Measurements from ENCODE around the gene BHLHE40.
A peak's percentile ranks its signal among the peaks of the same experiment; 100 is the strongest.

BHLHE40 gene

DNA sequence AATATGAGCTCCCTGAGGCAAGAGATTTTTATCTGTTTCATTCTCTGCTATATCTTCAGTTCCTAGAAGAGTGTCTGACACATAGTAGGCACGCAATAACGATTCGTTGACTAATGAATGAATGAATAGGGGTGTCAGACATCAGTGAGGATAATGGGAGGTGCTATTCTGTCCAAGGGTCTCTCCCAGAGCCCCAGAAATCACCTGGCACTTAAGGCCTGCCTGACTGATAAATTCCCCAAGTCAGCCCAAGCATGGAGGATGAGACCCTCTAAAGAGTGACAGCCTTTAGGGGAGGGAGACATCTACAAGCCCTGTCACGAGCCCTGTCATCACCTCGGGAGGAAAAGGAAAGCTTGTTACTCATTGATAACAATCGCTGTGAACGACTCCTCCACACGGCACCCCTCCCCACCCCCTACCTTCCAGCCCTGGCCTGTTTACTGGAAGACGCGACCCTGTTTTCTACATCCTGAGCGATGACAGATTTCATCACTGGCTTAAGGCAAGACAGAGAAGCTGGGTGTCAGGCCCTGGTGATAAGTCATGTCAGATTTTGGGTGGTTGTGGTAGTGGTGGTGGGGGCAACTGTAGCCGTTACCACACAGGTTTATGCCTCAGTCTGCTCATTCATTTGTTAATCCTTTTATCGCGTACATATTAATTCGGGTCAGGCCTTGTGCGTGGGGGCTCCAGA is 23.1 kb downstream of the BHLHE40 start:
- H3K4me3 ChIP-seq (ENCODE audit: low read depth, low read length): no peak overlapping the region
- peak overlapping the region; percentile 43 for H3K27ac ChIP-seq (ENCODE audit: extremely low read depth, low read depth, low read length)
- POLR2A ChIA-PET: interaction anchor here (1.1 to 5.0 kb wide), 5 partner anchors 15 to 23 kb away, joined by 7 to 20 read pairs (median 13); partner anchors contain the start of gene BHLHE40
- CTCF ChIA-PET: interaction anchor here (0.5 to 2.0 kb wide), 5 partner anchors 19 to 166 kb away, joined by 3 to 8 read pairs (median 4); partner anchors contain the start of gene BHLHE40
- no peaks in the 10 kb centered on the region for H3K36me3 ChIP-seq (ENCODE audit: control insufficient read depth in 2 of 2, insufficient read depth in 1 of 2, low read length in 2 of 2)
- no peaks in the 10 kb centered on the region for H3K9me3 ChIP-seq (ENCODE audit: control insufficient read depth, insufficient read depth, low read depth, low read length)
- H3K4me1 ChIP-seq (ENCODE audit: control insufficient read depth, insufficient read depth, low read length): peaks cover 17% of the 10 kb centered on the region
- TF ChIP-seq ZNF19 (tag by site-specific recombination; IDR thresholded peaks at IDR 0.05; ENCODE audit: low read depth) (no peak), KLF1 (tag by site-specific recombination; IDR thresholded peaks at IDR 0.05) (no peak), TCF7L2 (IDR thresholded peaks at IDR 0.05; ENCODE audit: borderline replicate concordance, low read depth, low read length) (0 out of 2 replicates have a peak, but pooled peaks have one; percentile 45), ZNF701 (tag by site-specific recombination; IDR thresholded peaks at IDR 0.05) (no peak), ZNF571 (tag by site-specific recombination; IDR thresholded peaks at IDR 0.05) (no peak), ZNF10 (tag by site-specific recombination; IDR thresholded peaks at IDR 0.05) (no peak), SP2 (tag by site-specific recombination; IDR thresholded peaks at IDR 0.05) (no peak), ZNF132 (tag by site-specific recombination; IDR thresholded peaks at IDR 0.05; ENCODE audit: borderline replicate concordance) (no peak), OVOL3 (tag by site-specific recombination; IDR thresholded peaks at IDR 0.05) (no peak), ZNF416 (tag by site-specific recombination; IDR thresholded peaks at IDR 0.05) (no peak), ZNF610 (tag by site-specific recombination; IDR thresholded peaks at IDR 0.05; ENCODE audit: borderline replicate concordance) (no peak), EGR2 (tag by site-specific recombination; IDR thresholded peaks at IDR 0.05; ENCODE audit: low read depth) (no peak), KLF8 (tag by site-specific recombination; IDR thresholded peaks at IDR 0.05) (no peak), GFI1B (tag by site-specific recombination; IDR thresholded peaks at IDR 0.05) (no peak), ZNF274 (IDR thresholded peaks at IDR 0.05; ENCODE audit: low read length) (no peak), ZNF274 (tag by site-specific recombination; IDR thresholded peaks at IDR 0.05; ENCODE audit: borderline replicate concordance) (no peak), WT1 (tag by site-specific recombination; IDR thresholded peaks at IDR 0.05) (peak; percentile 74), ZNF664 (tag by site-specific recombination; IDR thresholded peaks at IDR 0.05) (no peak), SP7 (tag by site-specific recombination; IDR thresholded peaks at IDR 0.05) (peak; percentile 65), ZNF560 (tag by site-specific recombination; IDR thresholded peaks at IDR 0.05; ENCODE audit: borderline replicate concordance) (no peak), ZNF549 (tag by site-specific recombination; IDR thresholded peaks at IDR 0.05) (no peak), ZNF155 (tag by site-specific recombination; IDR thresholded peaks at IDR 0.05) (no peak), ZNF521 (tag by site-specific recombination; IDR thresholded peaks at IDR 0.05) (no peak), ZNF548 (tag by site-specific recombination; IDR thresholded peaks at IDR 0.05) (no peak), ZNF169 (tag by site-specific recombination; IDR thresholded peaks at IDR 0.05) (no peak), ZNF530 (tag by site-specific recombination; IDR thresholded peaks at IDR 0.05; ENCODE audit: low read depth) (no peak)
- TF ChIP-seq, protein P1, sequence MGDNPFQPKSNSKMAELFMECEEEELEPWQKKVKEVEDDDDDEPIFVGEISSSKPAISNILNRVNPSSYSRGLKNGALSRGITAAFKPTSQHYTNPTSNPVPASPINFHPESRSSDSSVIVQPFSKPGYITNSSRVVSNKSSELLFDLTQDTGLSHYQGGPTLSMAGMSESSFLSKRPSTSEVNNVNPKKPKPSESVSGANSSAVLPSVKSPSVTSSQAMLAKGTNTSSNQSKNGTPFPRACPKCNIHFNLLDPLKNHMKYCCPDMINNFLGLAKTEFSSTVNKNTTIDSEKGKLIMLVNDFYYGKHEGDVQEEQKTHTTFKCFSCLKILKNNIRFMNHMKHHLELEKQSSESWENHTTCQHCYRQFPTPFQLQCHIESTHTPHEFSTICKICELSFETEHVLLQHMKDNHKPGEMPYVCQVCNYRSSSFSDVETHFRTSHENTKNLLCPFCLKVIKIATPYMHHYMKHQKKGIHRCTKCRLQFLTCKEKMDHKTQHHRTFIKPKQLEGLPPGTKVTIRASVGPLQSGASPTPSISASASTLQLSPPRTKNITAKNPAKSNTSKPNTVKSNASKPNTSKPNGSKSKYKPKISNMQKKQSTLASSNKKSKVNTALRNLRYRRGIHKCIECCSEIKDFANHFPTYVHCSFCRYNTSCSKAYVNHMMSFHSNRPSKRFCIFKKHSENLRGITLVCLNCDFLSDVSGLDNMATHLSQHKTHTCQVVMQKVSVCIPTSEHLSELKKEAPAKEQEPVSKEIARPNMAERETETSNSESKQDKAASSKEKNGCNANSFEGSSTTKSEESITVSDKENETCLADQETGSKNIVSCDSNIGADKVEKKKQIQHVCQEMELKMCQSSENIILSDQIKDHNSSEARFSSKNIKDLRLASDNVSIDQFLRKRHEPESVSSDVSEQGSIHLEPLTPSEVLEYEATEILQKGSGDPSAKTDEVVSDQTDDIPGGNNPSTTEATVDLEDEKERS (tag by site-specific recombination; IDR thresholded peaks at IDR 0.05): no peak
- TF ChIP-seq, protein P2, sequence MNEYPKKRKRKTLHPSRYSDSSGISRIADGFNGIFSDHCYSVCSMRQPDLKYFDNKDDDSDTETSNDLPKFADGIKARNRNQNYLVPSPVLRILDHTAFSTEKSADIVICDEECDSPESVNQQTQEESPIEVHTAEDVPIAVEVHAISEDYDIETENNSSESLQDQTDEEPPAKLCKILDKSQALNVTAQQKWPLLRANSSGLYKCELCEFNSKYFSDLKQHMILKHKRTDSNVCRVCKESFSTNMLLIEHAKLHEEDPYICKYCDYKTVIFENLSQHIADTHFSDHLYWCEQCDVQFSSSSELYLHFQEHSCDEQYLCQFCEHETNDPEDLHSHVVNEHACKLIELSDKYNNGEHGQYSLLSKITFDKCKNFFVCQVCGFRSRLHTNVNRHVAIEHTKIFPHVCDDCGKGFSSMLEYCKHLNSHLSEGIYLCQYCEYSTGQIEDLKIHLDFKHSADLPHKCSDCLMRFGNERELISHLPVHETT (tag by site-specific recombination; IDR thresholded peaks at IDR 0.05): no peak
- TF ChIP-seq, protein P3, sequence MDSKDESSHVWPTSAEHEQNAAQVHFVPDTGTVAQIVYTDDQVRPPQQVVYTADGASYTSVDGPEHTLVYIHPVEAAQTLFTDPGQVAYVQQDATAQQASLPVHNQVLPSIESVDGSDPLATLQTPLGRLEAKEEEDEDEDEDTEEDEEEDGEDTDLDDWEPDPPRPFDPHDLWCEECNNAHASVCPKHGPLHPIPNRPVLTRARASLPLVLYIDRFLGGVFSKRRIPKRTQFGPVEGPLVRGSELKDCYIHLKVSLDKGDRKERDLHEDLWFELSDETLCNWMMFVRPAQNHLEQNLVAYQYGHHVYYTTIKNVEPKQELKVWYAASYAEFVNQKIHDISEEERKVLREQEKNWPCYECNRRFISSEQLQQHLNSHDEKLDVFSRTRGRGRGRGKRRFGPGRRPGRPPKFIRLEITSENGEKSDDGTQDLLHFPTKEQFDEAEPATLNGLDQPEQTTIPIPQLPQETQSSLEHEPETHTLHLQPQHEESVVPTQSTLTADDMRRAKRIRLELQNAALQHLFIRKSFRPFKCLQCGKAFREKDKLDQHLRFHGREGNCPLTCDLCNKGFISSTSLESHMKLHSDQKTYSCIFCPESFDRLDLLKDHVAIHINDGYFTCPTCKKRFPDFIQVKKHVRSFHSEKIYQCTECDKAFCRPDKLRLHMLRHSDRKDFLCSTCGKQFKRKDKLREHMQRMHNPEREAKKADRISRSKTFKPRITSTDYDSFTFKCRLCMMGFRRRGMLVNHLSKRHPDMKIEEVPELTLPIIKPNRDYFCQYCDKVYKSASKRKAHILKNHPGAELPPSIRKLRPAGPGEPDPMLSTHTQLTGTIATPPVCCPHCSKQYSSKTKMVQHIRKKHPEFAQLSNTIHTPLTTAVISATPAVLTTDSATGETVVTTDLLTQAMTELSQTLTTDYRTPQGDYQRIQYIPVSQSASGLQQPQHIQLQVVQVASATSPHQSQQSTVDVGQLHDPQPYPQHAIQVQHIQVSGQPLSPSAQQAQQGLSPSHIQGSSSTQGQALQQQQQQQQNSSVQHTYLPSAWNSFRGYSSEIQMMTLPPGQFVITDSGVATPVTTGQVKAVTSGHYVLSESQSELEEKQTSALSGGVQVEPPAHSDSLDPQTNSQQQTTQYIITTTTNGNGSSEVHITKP (tag by site-specific recombination; IDR thresholded peaks at IDR 0.05): 0 out of 2 replicates have a peak, but pooled peaks have one; percentile 21
- TF ChIP-seq, protein P4, sequence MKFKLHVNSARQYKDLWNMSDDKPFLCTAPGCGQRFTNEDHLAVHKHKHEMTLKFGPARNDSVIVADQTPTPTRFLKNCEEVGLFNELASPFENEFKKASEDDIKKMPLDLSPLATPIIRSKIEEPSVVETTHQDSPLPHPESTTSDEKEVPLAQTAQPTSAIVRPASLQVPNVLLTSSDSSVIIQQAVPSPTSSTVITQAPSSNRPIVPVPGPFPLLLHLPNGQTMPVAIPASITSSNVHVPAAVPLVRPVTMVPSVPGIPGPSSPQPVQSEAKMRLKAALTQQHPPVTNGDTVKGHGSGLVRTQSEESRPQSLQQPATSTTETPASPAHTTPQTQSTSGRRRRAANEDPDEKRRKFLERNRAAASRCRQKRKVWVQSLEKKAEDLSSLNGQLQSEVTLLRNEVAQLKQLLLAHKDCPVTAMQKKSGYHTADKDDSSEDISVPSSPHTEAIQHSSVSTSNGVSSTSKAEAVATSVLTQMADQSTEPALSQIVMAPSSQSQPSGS (tag by site-specific recombination; IDR thresholded peaks at IDR 0.05; ENCODE audit: low read depth): no peak

All from HEK293 (cell line).